ENCODE measurements around the gene TBC1D1.

DNA sequence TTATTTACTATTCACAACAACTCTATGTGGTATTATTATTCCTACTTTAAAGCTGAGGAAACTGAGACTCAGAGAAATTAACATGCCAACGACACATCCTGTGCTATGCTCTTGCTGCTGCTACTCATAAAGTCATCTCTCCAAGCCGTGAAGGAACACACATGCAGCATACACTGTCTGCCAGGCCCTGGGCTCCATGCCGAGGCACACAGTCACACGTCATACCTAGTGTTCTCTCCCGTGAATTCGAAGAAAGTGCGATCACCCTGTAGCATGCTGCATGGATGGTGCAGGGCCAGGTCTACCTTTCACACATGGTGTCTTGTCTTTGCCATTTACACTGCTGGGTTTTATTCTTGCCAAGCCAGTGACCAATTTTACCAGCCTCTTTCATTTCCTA is 34.1 kb downstream of the TBC1D1 start:
- TF ChIP-seq TAF1 (IDR thresholded peaks at IDR 0.05; ENCODE audit: low read depth) (no peak), POLR2AphosphoS5 (IDR thresholded peaks at IDR 0.05) (no peak)
- TF ChIP-seq, protein P1, sequence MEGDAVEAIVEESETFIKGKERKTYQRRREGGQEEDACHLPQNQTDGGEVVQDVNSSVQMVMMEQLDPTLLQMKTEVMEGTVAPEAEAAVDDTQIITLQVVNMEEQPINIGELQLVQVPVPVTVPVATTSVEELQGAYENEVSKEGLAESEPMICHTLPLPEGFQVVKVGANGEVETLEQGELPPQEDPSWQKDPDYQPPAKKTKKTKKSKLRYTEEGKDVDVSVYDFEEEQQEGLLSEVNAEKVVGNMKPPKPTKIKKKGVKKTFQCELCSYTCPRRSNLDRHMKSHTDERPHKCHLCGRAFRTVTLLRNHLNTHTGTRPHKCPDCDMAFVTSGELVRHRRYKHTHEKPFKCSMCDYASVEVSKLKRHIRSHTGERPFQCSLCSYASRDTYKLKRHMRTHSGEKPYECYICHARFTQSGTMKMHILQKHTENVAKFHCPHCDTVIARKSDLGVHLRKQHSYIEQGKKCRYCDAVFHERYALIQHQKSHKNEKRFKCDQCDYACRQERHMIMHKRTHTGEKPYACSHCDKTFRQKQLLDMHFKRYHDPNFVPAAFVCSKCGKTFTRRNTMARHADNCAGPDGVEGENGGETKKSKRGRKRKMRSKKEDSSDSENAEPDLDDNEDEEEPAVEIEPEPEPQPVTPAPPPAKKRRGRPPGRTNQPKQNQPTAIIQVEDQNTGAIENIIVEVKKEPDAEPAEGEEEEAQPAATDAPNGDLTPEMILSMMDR (IDR thresholded peaks at IDR 0.05; ENCODE audit: poor library complexity, severe bottlenecking), result no peak

All from neural cell (in vitro differentiated cells).